ENCODE data around the gene ASIC4. TPM values are rescaled to one million over a fixed set of nuclear protein-coding genes. Genes with fewer than 3 reads are reported as not detected.

Gene ASIC4
- total RNA-seq, 1 experiment from 2014 or later: 0.21 TPM

GRCh38 chr2:219566640-219567039 is 52.4 kb downstream of the ASIC4 start:
- H3K4me3 ChIP-seq (ENCODE audit: low read depth in 2 of 2, low read length in 2 of 2): no peak overlapping the region
- TF ChIP-seq POLR2AphosphoS5 (IDR thresholded peaks at IDR 0.05; ENCODE audit: low read depth, low read length) (no peak), TCF7L2 (IDR thresholded peaks at IDR 0.05; ENCODE audit: low read depth, low read length) (no peak), SIN3A (IDR thresholded peaks at IDR 0.05; ENCODE audit: borderline replicate concordance, insufficient read depth, low read depth, low read length) (no peak), REST (IDR thresholded peaks at IDR 0.05; ENCODE audit: insufficient read depth in 1 of 2, low read depth in 2 of 2, low read length in 1 of 2) (no peak)
- TF ChIP-seq, protein P1, sequence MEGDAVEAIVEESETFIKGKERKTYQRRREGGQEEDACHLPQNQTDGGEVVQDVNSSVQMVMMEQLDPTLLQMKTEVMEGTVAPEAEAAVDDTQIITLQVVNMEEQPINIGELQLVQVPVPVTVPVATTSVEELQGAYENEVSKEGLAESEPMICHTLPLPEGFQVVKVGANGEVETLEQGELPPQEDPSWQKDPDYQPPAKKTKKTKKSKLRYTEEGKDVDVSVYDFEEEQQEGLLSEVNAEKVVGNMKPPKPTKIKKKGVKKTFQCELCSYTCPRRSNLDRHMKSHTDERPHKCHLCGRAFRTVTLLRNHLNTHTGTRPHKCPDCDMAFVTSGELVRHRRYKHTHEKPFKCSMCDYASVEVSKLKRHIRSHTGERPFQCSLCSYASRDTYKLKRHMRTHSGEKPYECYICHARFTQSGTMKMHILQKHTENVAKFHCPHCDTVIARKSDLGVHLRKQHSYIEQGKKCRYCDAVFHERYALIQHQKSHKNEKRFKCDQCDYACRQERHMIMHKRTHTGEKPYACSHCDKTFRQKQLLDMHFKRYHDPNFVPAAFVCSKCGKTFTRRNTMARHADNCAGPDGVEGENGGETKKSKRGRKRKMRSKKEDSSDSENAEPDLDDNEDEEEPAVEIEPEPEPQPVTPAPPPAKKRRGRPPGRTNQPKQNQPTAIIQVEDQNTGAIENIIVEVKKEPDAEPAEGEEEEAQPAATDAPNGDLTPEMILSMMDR (IDR thresholded peaks at IDR 0.05): no peak
- ATAC-seq (no peak), DNase-seq (ENCODE audit: low read depth, low spot score) (no peak)
- peaks cover 13% of the 10 kb centered on the region for H3K4me1 ChIP-seq (ENCODE audit: control insufficient read depth, insufficient read depth, low read length)
- H3K9me3 ChIP-seq (ENCODE audit: control insufficient read depth, insufficient read depth, low read depth, low read length): no peaks in the 10 kb centered on the region
- ChIA-PET CTCF (no interaction called here), POLR2A (no interaction called here)
- H3K36me3 ChIP-seq (ENCODE audit: control insufficient read depth, insufficient read depth, low read length): no peaks in the 10 kb centered on the region
- BruUV-seq (replicated peaks): no TSS peak
- intact Hi-C loops (cut with micrococcal nuclease; ENCODE audit: unreplicated experiment): no loop called here
- H3K27me3 ChIP-seq (ENCODE audit: control insufficient read depth, insufficient read depth, low read length): no peaks in the 10 kb centered on the region
- in situ Hi-C loops (cut with HindIII; ENCODE audit: low pct_unique_long_range_greater_than_20kb, low sequenced_read_pairs): no loop called here
- no peak overlapping the region for H3K27ac ChIP-seq (ENCODE audit: low read length)

GRCh38 chr2:219567131-219567530 is 52.8 kb downstream of the ASIC4 start:
- Histone ChIP-seq H3K27ac (ENCODE audit: low read length) (no peak overlapping the region), H3K36me3 (ENCODE audit: control insufficient read depth, insufficient read depth, low read length) (no peaks in the 10 kb centered on the region), H3K9me3 (ENCODE audit: control insufficient read depth, insufficient read depth, low read depth, low read length) (no peaks in the 10 kb centered on the region), H3K4me3 (ENCODE audit: low read depth in 2 of 2, low read length in 2 of 2) (no peak overlapping the region), H3K4me1 (ENCODE audit: control insufficient read depth, insufficient read depth, low read length) (peaks cover 16% of the 10 kb centered on the region), H3K27me3 (ENCODE audit: control insufficient read depth, insufficient read depth, low read length) (no peaks in the 10 kb centered on the region)
- ChIA-PET POLR2A (no interaction called here), CTCF (no interaction called here)
- intact Hi-C loops (cut with micrococcal nuclease; ENCODE audit: unreplicated experiment): no loop called here
- ATAC-seq (no peak), DNase-seq (ENCODE audit: low read depth, low spot score) (no peak)
- TF ChIP-seq SIN3A (IDR thresholded peaks at IDR 0.05; ENCODE audit: borderline replicate concordance, insufficient read depth, low read depth, low read length) (no peak), POLR2AphosphoS5 (IDR thresholded peaks at IDR 0.05; ENCODE audit: low read depth, low read length) (no peak), TCF7L2 (IDR thresholded peaks at IDR 0.05; ENCODE audit: low read depth, low read length) (no peak), REST (IDR thresholded peaks at IDR 0.05; ENCODE audit: insufficient read depth in 1 of 2, low read depth in 2 of 2, low read length in 1 of 2) (no peak)
- TF ChIP-seq, protein P1 (IDR thresholded peaks at IDR 0.05): no peak
- in situ Hi-C loops (cut with HindIII; ENCODE audit: low pct_unique_long_range_greater_than_20kb, low sequenced_read_pairs): no loop called here
- no TSS peak for BruUV-seq (replicated peaks)
